Activated naive CD4-positive, alpha-beta T cell treated with anti-CD3 and anti-CD28 coated beads, Interleukin-2, amount 50 U/mL, for 24 hours (primary cell): ENCODE results near the gene COL8A2.

Experiments used
- H3K27ac Mint-ChIP-seq: one replicate; pipeline ENCODE4 v1.8.0; 2021; ENCODE audit warnings: mild to moderate bottlenecking, mixed read lengths
- H3K27me3 Mint-ChIP-seq: one replicate; pipeline ENCODE4 v1.8.0; 2021; ENCODE audit warnings: mixed read lengths
- H3K36me3 Mint-ChIP-seq: one replicate; pipeline ENCODE4 v1.8.0; 2021; ENCODE audit warnings: mixed read lengths
- H3K4me1 Mint-ChIP-seq: one replicate; pipeline ENCODE4 v1.8.0; 2021; ENCODE audit warnings: mixed read lengths
- H3K4me3 Mint-ChIP-seq: one replicate; pipeline ENCODE4 v1.8.0; 2021; ENCODE audit warnings: mild to moderate bottlenecking, mixed read lengths
- H3K9me3 Mint-ChIP-seq: one replicate; pipeline ENCODE4 v1.8.0; 2021; ENCODE audit warnings: mixed read lengths

Gene COL8A2

GRCh38 chr1:36151134-36151844 lies 26.3 kb upstream of the COL8A2 start:
- peak overlapping the region; percentile 67 for H3K4me3 Mint-ChIP-seq
- H3K4me1 Mint-ChIP-seq = peaks cover 67% of the 10 kb centered on the region
- no peaks in the 10 kb centered on the region for H3K9me3 Mint-ChIP-seq
- no peaks in the 10 kb centered on the region for H3K36me3 Mint-ChIP-seq
- peak overlapping the region; percentile 93 for H3K27ac Mint-ChIP-seq
- H3K27me3 Mint-ChIP-seq = no peaks in the 10 kb centered on the region

GRCh38 chr1:36150296-36151133 lies 25.5 kb upstream of the COL8A2 start:
- Mint-ChIP-seq H3K36me3 (no peaks in the 10 kb centered on the region), H3K4me3 (peak overlapping the region; percentile 100), H3K4me1 (peaks cover 67% of the 10 kb centered on the region), H3K27me3 (no peaks in the 10 kb centered on the region), H3K27ac (peak overlapping the region; percentile 92), H3K9me3 (no peaks in the 10 kb centered on the region)

- Mint-ChIP-seq H3K4me3 (peak overlapping the region; percentile 100), H3K9me3 (no peaks in the 10 kb centered on the region), H3K36me3 (no peaks in the 10 kb centered on the region), H3K27me3 (no peaks in the 10 kb centered on the region), H3K4me1 (peaks cover 65% of the 10 kb centered on the region), H3K27ac (peak overlapping the region; percentile 92)
Measured at GRCh38 chr1:36149973-36150295, 24.9 kb upstream of the COL8A2 start.

DNA sequence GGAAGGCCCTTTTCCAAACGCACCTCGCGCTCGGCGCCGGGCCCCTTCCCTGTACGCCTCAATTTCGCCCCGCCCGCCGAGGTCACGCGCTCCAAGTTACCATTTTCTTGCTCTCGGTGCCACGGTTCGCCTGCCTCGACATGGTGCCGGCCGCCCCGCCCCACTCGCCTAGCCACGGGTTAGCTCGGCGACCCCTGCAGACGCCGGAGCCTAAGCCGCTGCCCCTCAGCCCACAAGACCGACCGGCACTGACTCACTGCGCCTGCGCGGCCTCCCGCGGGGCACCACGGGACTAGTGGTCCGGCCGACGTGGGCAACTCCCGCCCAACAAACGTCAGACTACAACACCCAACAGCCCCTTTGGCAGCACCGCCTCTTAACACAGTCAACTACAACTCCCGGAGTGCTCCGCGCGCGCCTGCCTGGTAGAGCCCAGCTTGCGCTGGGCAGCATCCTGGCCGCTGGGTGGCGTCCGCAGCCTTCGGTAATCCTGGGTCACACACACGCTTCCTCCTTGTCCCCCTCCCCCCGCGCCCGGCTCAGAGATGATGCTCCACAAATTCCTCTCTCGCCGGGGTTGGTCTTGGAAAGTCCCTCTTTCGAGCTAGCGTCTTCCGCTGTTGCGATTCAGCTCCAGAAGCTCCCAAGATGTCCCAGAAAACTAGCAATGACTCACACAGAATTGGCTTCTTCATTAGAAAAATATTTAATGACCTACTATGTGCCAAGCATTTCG lies 24.4 kb upstream of the COL8A2 start, which contains the start of gene TRAPPC3:
Gene TRAPPC3 (minus strand): TSS at position 250 of the 736 bp plus-strand sequence. CDS start 108 bp downstream, at position 142.
- H3K36me3 Mint-ChIP-seq = no peaks in the 10 kb centered on the region
- H3K27ac Mint-ChIP-seq = peak within 1 kb of the TSS; percentile 92
- H3K9me3 Mint-ChIP-seq = no peaks in the 10 kb centered on the region
- H3K4me3 Mint-ChIP-seq = peak within 1 kb of the TSS; percentile 100
- peaks cover 65% of the 10 kb centered on the region for H3K4me1 Mint-ChIP-seq
- no peaks in the 10 kb centered on the region for H3K27me3 Mint-ChIP-seq

DNA sequence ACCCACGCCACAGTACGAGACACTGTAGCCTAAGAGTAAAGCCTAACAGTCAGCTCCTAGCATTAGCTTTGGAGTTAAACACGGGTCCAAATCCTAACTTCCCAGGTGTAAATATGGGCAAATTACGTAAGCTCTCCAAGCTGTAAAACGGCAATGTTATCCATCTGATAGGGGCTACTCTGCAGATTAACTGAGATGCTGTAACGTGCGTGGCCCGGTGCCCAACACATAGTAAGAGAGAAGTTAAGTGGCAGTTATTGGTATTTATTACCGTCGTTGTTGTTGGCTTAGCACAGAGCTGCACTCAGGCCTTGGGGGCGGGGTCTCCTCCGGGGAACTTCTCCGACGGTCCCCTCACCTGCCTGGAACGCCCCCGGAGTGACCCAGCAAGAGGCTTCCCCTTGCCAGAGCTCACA lies 23.8 kb upstream of the COL8A2 start:
- Mint-ChIP-seq H3K36me3 (no peaks in the 10 kb centered on the region), H3K4me1 (peaks cover 61% of the 10 kb centered on the region), H3K27ac (peak overlapping the region; percentile 92), H3K4me3 (peak overlapping the region; percentile 100), H3K9me3 (no peaks in the 10 kb centered on the region), H3K27me3 (no peaks in the 10 kb centered on the region)

DNA sequence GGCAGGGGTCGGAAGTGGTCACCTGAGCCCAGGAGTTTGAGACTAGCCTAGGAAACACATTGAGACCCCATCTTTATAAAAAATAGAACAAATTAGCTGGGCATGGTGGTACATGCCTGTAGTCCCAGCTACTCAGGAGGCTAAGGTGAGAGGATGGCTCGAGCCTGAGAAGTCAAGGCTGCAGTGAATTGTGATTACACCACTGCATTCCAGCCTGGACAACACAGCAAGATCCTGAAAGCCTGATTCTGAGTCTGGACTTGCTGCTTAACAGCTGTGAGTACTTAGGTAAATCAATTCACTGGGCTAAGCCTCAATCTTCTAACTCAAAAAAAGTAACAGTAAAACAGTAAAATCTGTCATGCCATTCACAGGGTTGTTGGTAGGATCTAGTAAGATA lies 19.4 kb upstream of the COL8A2 start:
- Mint-ChIP-seq H3K9me3 (no peaks in the 10 kb centered on the region), H3K27ac (no peak overlapping the region), H3K4me1 (peaks cover 58% of the 10 kb centered on the region), H3K36me3 (no peaks in the 10 kb centered on the region), H3K27me3 (no peaks in the 10 kb centered on the region), H3K4me3 (no peak overlapping the region)

DNA sequence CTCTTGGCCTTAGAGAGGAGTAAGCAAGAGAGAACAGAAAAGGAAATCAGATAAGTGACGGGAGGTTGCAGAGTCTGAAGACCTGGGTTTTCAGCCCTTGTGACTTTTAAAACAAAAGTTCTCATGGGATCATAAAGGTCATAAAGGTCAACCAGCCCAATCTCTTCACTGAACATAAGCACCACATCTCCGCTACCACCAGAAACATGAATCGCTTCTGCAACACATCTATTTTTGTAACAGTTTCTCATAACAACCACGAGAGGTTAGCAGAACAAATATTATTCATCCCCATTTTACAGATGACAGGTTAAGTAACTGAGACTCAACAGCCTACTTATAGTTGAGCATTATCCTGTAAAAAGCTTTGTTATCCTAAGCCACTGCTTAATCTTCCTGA lies 18.4 kb upstream of the COL8A2 start:
- Mint-ChIP-seq H3K9me3 (no peaks in the 10 kb centered on the region), H3K4me1 (peaks cover 58% of the 10 kb centered on the region), H3K4me3 (no peak overlapping the region), H3K36me3 (no peaks in the 10 kb centered on the region), H3K27ac (no peak overlapping the region), H3K27me3 (no peaks in the 10 kb centered on the region)

GRCh38 chr1:36142121-36142520 lies 17.1 kb upstream of the COL8A2 start:
- Mint-ChIP-seq H3K4me3 (no peak overlapping the region), H3K36me3 (no peaks in the 10 kb centered on the region)

GRCh38 chr1:36139521-36139920 lies 14.5 kb upstream of the COL8A2 start:
- H3K36me3 Mint-ChIP-seq = peaks cover 2% of the 10 kb centered on the region
- no peak overlapping the region for H3K4me3 Mint-ChIP-seq
- H3K27me3 Mint-ChIP-seq = no peaks in the 10 kb centered on the region
- H3K9me3 Mint-ChIP-seq = no peaks in the 10 kb centered on the region
- H3K27ac Mint-ChIP-seq = no peak overlapping the region
- H3K4me1 Mint-ChIP-seq = peaks cover 44% of the 10 kb centered on the region

More at GRCh38 chr1:36142121-36142520, 17.1 kb upstream of the COL8A2 start:
- H3K4me1 Mint-ChIP-seq = peaks cover 48% of the 10 kb centered on the region
- no peaks in the 10 kb centered on the region for H3K27me3 Mint-ChIP-seq
- no peaks in the 10 kb centered on the region for H3K9me3 Mint-ChIP-seq
- H3K27ac Mint-ChIP-seq = peak overlapping the region; percentile 23

DNA sequence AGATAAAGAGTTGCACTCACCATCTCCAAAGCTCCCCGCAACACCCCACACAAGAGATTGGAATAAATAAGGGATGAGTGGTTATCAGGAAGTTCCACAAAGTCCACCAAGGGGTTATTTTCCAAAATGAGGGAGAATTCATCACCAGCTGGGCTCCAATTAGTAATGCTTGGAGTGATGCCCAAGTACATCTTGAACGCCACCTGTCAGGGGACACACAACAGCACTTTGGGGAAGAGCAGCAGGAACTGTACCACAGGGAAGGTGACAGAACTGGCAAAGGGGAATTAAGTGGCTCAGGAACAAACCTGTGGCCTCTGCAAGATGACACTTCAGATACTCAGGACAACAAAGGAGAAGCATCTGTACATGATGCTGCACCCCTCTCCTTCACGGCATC lies 12.8 kb upstream of the COL8A2 start:
- Mint-ChIP-seq H3K27me3 (no peaks in the 10 kb centered on the region), H3K36me3 (peaks cover 2% of the 10 kb centered on the region), H3K9me3 (no peaks in the 10 kb centered on the region), H3K27ac (no peak overlapping the region), H3K4me3 (no peak overlapping the region), H3K4me1 (peaks cover 35% of the 10 kb centered on the region)

DNA sequence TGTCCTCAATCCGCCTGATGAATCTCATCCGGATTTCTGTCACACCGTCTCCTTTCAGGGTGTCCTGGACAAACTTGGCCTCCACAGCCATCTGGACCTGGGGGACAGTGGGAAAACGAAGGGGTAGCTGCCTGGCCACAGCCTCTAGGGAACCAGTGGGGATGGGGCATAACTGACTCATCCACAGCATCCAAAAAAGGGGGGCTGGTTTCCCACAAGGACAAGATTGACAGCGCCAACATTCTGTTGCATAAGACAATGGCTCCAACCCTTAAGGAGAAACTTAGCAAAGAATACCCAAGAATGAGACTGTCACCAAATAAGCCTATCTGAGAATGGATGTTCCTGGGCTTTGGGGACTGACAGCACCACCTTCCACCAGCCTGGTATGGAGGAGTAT lies 12.2 kb upstream of the COL8A2 start:
- Mint-ChIP-seq H3K4me3 (no peak overlapping the region), H3K27me3 (no peaks in the 10 kb centered on the region)

DNA sequence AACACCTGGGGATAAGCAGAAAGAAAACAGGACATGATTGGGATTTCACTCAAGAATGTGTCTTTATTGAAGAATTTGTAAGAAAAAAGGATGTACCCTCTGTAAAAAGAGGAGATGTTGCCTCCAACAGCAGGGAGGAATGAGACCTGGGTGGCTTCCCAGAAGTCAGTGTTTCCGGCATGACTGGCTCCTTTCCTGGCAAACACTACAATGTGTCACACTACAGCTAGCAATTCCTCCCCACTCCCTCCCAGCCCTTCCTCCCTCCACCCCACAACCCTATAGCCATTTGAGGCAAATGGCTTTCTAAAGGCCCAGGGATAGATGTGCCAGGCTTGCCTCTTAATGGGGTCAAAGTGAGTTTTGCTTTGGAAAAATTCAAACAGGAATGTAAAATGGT lies 11.5 kb upstream of the COL8A2 start:
- peaks cover 26% of the 10 kb centered on the region for H3K4me1 Mint-ChIP-seq
- H3K36me3 Mint-ChIP-seq = peaks cover 2% of the 10 kb centered on the region
- no peak overlapping the region for H3K4me3 Mint-ChIP-seq
- no peak overlapping the region for H3K27ac Mint-ChIP-seq
- H3K27me3 Mint-ChIP-seq = no peaks in the 10 kb centered on the region
- H3K9me3 Mint-ChIP-seq = no peaks in the 10 kb centered on the region

More for the DNA sequence above, 12.2 kb upstream of the COL8A2 start:
- H3K9me3 Mint-ChIP-seq = no peaks in the 10 kb centered on the region
- no peak overlapping the region for H3K27ac Mint-ChIP-seq
- peaks cover 2% of the 10 kb centered on the region for H3K36me3 Mint-ChIP-seq
- peaks cover 31% of the 10 kb centered on the region for H3K4me1 Mint-ChIP-seq

DNA sequence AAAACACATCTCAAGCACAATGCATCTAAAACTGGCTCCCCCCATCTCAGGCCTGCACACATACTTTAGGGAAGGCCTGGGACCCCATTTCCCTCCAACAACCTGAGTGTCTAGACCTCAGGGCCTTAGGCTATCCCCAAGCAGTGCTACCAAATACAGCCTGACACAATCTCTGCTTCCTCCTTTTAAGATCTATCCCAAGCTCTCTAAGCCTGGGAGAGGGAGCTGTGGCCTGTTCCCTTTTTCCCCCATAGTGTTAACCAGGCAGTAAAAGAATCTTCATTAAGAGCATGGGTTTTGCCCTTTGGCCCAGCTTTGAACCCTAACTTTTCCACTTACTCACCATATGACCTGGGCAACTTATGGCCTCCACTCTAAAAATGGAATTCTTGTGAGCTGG lies 10.8 kb upstream of the COL8A2 start:
- H3K27ac Mint-ChIP-seq = no peak overlapping the region
- H3K4me3 Mint-ChIP-seq = no peak overlapping the region
- H3K4me1 Mint-ChIP-seq = peaks cover 18% of the 10 kb centered on the region
- H3K9me3 Mint-ChIP-seq = no peaks in the 10 kb centered on the region
- peaks cover 2% of the 10 kb centered on the region for H3K36me3 Mint-ChIP-seq
- no peaks in the 10 kb centered on the region for H3K27me3 Mint-ChIP-seq

DNA sequence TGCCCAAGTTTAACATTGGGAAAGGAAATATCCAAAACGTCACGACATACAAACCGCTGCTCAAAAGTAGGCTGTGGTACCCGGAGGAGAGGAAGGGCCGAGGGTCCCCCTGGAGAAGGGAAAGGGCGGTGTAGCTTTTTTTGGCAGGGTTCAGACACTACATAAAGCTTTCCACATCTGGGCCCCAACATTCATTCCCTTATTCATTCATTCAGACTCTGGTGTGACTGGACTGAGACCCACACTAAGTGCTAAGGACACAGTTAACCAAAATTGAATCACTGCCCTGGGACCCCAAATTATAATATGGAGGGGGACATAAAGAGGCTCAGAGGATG lies 10.3 kb upstream of the COL8A2 start:
- H3K27ac Mint-ChIP-seq = no peak overlapping the region
- H3K4me3 Mint-ChIP-seq = no peak overlapping the region

GRCh38 chr1:36134505-36135329 lies 9.7 kb upstream of the COL8A2 start:
- Mint-ChIP-seq H3K36me3 (peaks cover 2% of the 10 kb centered on the region), H3K4me3 (no peak overlapping the region), H3K27ac (peak overlapping the region; percentile 24), H3K27me3 (no peaks in the 10 kb centered on the region), H3K9me3 (no peaks in the 10 kb centered on the region), H3K4me1 (peaks cover 9% of the 10 kb centered on the region)

More for the DNA sequence above, 10.3 kb upstream of the COL8A2 start:
- Mint-ChIP-seq H3K27me3 (no peaks in the 10 kb centered on the region), H3K4me1 (peaks cover 14% of the 10 kb centered on the region), H3K9me3 (no peaks in the 10 kb centered on the region), H3K36me3 (peaks cover 2% of the 10 kb centered on the region)
